ENCODE measurements around the gene AKNA. TPM values are rescaled to one million over a fixed set of nuclear protein-coding genes. Genes with fewer than 3 reads are reported as not detected.

Gene AKNA
- polyA plus RNA-seq, 3 donors: 3.3 to 147 (median 7.3) TPM

GRCh38 chr9:114418053-114418452 is 30.3 kb upstream of the AKNA start:
- H3K4me3 ChIP-seq (replicated peaks in 1 of 3; ENCODE audit: low read depth in 2 of 3, low read length in 3 of 3): no peak overlapping the region
- Mint-ChIP-seq H3K4me3 (no peak overlapping the region), H3K9me3 (peaks cover 8 to 21% (median 16%) of the 10 kb centered on the region in 7 donors), H3K27me3 (ENCODE audit: low read depth in 3 of 3) (peaks cover 1 to 2% (median 2%) of the 10 kb centered on the region in 3 donors), H3K4me1 (peaks cover 42% of the 10 kb centered on the region), H3K36me3 (peaks cover 0 to 14% of the 10 kb centered on the region in 2 donors), H3K27ac (peak overlapping the region in 2 of 7 donors; percentile 51 to 56)
- H3K9me3 ChIP-seq (replicated peaks in 1 of 2; ENCODE audit: control insufficient read depth in 1 of 2, insufficient read depth in 1 of 2, low read length in 2 of 2): peaks cover 14 to 17% of the 10 kb centered on the region in 2 donors
- H3K27me3 ChIP-seq (ENCODE audit: control insufficient read depth in 2 of 2, insufficient read depth in 2 of 2, low read length in 2 of 2): no peaks in the 10 kb centered on the region
- no peak for TF ChIP-seq CTCF (IDR thresholded peaks at IDR 0.05)
- WGBS (ENCODE audit: insufficient coverage): 90% methylated on average over 2 of the region's 6 CpGs
- no peak overlapping the region for H2AFZ ChIP-seq (ENCODE audit: insufficient read depth, low read depth, low read length, poor library complexity, severe bottlenecking)
- H3K79me2 ChIP-seq (ENCODE audit: insufficient read depth, low read length): no peaks in the 10 kb centered on the region
- H3K9ac ChIP-seq (ENCODE audit: insufficient read depth, low read length, poor library complexity, severe bottlenecking): no peak overlapping the region
- H3K27ac ChIP-seq (ENCODE audit: low read depth in 1 of 2, low read length in 2 of 2): no peak overlapping the region
- intact Hi-C loops (cut with micrococcal nuclease): no loop called here
- H4K20me1 ChIP-seq (ENCODE audit: insufficient read depth, low read length): no peaks in the 10 kb centered on the region
- no peak overlapping the region for H3K4me2 ChIP-seq (replicated peaks; ENCODE audit: extremely low read depth, low read length, poor library complexity, severe bottlenecking)
- DNase-seq: no peak
- no peaks in the 10 kb centered on the region for H3K36me3 ChIP-seq (replicated peaks in 1 of 2; ENCODE audit: control insufficient read depth in 1 of 2, insufficient read depth in 2 of 2, low read length in 2 of 2)
- peaks cover 28 to 42% of the 10 kb centered on the region in 2 donors for H3K4me1 ChIP-seq (ENCODE audit: control insufficient read depth in 1 of 2, insufficient read depth in 2 of 2, low read length in 2 of 2)

GRCh38 chr9:114417511-114417910 is 29.7 kb upstream of the AKNA start:
- H3K27me3 ChIP-seq (ENCODE audit: control insufficient read depth in 2 of 2, insufficient read depth in 2 of 2, low read length in 2 of 2): no peaks in the 10 kb centered on the region
- 0% methylated on average over 1 of the region's 3 CpGs for WGBS (ENCODE audit: insufficient coverage)
- H3K4me3 Mint-ChIP-seq: no peak overlapping the region

More at GRCh38 chr9:114417511-114417910, 29.7 kb upstream of the AKNA start:
- Histone ChIP-seq H3K4me2 (replicated peaks; ENCODE audit: extremely low read depth, low read length, poor library complexity, severe bottlenecking) (no peak overlapping the region), H3K27ac (ENCODE audit: low read depth in 1 of 2, low read length in 2 of 2) (no peak overlapping the region), H3K4me1 (ENCODE audit: control insufficient read depth in 1 of 2, insufficient read depth in 2 of 2, low read length in 2 of 2) (peaks cover 28 to 42% of the 10 kb centered on the region in 2 donors), H3K9ac (ENCODE audit: insufficient read depth, low read length, poor library complexity, severe bottlenecking) (no peak overlapping the region), H2AFZ (ENCODE audit: insufficient read depth, low read depth, low read length, poor library complexity, severe bottlenecking) (no peak overlapping the region), H4K20me1 (ENCODE audit: insufficient read depth, low read length) (no peaks in the 10 kb centered on the region), H3K4me3 (replicated peaks in 1 of 3; ENCODE audit: low read depth in 2 of 3, low read length in 3 of 3) (no peak overlapping the region), H3K36me3 (replicated peaks in 1 of 2; ENCODE audit: control insufficient read depth in 1 of 2, insufficient read depth in 2 of 2, low read length in 2 of 2) (no peaks in the 10 kb centered on the region), H3K79me2 (ENCODE audit: insufficient read depth, low read length) (no peaks in the 10 kb centered on the region), H3K9me3 (replicated peaks in 1 of 2; ENCODE audit: control insufficient read depth in 1 of 2, insufficient read depth in 1 of 2, low read length in 2 of 2) (peaks cover 14 to 17% of the 10 kb centered on the region in 2 donors)
- H3K36me3 Mint-ChIP-seq: peaks cover 0 to 14% of the 10 kb centered on the region in 2 donors
- no peak for DNase-seq
- peaks cover 0 to 2% (median 2%) of the 10 kb centered on the region in 3 donors for H3K27me3 Mint-ChIP-seq (ENCODE audit: low read depth in 3 of 3)
- peaks cover 42% of the 10 kb centered on the region for H3K4me1 Mint-ChIP-seq
- TF ChIP-seq CTCF (IDR thresholded peaks at IDR 0.05): no peak
- peak overlapping the region in 1 of 7 donors; percentile 10 for H3K27ac Mint-ChIP-seq
- H3K9me3 Mint-ChIP-seq: peaks cover 8 to 21% (median 16%) of the 10 kb centered on the region in 7 donors
- intact Hi-C loops (cut with micrococcal nuclease): no loop called here
